ENCODE measurements around the gene STK39.

Gene STK39

GRCh38 chr2:168210216-168210894, 37.0 kb downstream of the STK39 start:
- DNase-seq: no peak

DNA sequence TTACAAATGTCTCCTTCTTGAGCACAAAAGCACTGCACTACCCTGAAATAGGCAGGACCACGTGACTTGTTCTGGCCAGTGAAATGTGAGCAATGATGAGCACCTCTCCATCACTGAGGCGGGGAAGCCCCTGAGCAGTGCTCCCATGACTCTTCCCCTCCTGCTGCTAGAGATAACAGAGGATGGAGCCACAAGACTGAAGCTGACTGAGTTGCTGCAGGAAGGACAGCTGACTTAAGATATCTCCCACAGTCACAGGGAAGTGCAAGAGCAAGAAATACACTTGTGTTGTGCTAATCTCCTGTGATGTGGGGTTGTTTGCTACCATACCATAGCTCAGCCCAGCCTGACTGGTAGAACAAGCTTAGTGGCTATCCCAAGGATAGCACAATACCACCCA, 38.7 kb downstream of the STK39 start:
- DNase-seq: no peak

DNA sequence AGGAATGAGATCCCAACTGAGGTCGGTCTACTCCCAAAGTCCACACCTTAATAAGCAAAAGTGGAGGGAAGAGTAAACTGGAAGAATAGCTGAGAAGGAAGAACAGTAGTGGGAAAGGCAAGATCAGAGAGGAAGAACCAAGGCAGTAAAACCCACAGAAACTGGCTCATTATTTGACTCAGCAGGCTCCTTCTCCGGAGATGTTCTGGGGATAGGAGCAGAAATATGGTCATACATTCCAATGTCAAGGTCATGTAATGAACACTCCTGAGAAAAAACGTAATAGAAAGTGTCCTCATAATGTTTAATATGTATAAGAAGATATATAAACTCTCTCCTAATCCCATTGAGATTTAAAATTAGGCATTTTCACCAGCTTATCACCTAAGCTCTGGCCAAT, 39.5 kb downstream of the STK39 start:
- DNase-seq: no peak

GRCh38 chr2:168203762-168204693, 43.4 kb downstream of the STK39 start:
- no peak for DNase-seq

DNA sequence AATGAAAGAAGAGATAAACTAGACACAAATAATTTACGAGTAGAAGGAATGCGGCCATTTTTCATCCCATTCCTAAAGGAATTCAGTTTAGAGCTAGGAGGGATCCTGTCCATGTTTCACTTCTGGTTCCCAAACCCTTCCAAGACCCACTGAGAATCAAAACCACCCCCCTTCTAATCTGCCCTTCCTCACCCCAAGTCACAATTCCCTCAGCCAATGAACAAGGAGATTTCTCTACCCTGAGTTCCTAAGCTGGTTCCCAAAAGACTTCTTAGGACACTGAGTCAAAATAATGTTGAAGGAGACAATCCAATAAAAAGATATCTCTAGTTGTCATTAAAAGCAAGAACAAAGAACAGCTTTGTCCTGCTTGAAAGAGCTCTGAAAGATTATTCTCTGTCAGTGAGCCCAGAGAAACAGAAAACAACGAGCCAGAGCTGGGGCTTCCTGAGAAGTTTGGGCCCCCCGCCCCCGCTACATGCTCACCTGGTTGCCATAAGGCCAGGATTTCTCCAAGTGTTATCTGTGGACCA, 45.7 kb downstream of the STK39 start:
- no peak for DNase-seq

DNA sequence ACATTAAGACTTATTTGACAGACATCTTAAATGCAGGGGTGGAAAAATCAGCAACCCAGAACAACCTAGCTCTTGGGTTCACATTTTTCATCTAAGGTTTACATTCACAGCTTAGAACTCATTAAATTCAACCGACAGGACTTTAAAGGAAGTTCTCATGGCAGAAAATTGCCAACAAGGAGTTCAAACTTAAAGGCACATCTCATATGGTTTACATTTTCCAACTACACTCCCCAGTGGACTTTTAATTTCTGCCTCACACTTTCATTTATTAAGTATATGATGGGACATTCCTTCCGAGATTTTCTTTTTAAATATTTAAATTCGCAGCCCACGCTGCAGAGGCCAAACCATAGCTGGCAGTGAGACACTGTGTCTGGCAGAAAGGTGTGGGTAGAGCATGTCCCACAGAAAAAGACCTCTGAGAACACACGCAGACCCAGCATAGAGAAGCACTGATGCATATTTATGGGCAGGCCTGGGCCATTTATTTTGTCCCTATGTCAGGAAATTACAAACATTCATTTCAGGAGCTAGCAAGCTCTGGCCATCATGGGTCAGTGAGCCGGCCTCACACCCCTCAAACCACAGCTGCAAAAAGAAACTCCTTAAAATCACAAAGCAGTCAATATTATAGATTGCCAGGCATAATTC, 46.3 kb downstream of the STK39 start:
- DNase-seq: no peak

GRCh38 chr2:168198476-168199207, 48.8 kb downstream of the STK39 start:
- no peak for DNase-seq

GRCh38 chr2:168196764-168197180, 50.6 kb downstream of the STK39 start:
- DNase-seq: no peak

GRCh38 chr2:168194784-168195522, 52.4 kb downstream of the STK39 start:
- DNase-seq: no peak

DNA sequence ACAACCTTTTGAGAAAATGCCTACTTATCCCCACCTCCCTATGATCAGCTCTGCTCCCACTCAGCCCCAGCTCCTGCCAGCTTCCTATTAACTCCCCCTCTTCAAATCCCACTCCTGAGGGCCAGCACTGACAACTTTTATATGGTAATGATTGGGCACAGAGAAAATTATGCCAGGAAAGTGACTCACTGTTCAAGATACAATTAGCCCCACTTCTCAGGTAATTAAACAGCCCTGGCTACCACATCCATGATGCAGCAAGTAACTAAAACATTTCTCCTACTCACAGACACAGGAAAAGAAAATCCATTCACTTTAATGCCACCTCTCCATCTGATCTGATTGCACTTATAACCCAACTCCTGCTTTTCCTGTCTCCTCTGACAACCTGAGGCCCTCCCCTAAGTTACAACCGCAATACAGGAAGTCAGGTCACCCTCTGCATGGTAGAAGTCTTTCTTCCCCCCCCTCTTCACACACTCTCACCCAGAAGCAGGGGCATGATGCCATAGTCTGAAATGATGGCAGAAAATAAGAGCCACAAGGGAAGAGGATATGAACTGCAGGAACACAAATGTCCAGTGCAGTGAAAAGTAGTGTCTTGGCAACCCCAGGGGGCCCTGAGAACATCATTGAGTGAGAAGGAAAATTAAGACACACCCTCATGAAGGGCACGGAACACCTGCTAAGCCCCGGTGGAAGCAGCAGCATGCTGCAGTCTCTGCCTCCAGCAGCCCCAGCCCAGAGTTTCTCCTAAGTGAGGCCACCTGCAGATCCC, 54.4 kb downstream of the STK39 start:
- DNase-seq: no peak

DNA sequence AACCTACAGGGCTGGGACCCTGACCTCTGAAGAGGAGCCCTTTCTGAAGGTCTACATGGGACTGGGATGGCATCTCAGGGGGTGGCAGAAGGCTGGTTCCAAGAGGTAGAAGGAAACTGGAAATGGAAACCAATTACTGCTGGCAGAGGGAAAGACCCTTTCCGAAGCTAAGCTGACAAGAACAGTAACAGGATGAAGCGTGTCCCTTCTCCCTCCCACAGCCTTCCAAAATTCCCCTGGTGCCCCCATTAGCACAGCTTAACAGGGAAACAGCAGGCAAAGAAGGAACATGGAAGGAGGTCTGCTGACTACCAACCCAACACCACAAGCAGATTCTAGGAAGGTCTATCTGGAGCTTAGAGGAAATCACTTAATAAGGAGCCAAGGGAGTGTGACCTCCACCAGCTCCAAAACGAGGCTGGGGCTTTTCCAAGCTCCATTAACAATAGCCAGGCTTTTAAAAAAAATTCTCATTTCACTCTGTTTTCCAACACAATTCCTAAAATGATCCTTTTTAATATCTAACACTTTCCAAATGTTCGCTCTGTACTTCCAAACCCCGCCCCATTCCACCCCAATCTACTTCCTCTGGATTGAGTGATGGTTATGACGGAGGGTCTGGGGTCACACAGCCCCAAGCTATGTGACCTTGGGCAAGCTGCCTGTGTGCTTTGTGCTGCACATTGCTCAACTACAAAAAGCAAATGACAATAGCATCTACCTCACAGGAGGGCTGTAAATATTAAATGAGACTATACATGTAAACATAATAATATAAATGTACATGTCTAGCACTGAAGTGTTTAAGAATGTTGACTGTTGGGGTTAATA, 55.2 kb downstream of the STK39 start:
- DNase-seq: no peak

DNA sequence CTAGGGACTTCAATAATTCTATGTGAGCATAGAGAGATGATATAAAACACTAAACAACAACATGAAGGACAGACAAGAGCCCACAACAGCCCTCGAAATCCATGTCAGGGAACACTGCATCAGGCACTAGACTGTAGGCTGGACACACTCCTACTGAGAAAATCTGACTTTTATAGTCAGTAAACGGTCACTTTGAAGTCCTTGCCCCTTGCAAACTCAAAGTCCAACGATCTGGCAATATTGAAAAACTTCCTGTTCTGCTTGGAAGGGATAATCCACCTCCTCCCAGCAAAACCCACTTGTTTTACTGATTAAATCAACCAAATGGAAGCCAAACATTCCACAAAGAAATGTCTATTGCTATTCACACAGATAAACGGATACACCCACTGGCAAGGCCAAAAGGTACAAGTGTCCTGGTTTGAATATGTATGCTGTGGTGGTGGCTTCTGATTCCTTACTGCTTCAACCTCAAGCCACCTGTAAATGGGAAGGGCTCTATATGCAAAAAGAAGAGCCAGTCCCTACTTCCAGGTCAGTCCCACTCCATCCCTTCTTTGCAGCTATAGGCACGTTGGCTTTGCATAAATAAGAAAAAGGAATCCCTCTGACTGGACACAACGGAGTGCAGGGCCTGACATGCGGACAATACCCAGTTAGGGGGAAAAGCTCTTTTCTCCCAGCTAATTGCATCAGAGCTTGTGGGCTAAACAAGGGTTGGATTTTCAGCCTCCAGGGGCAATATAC, 56.6 kb downstream of the STK39 start:
- DNase-seq: no peak

- DNase-seq: no peak
Measured at GRCh38 chr2:168189835-168190569, 57.4 kb downstream of the STK39 start.

- DNase-seq: no peak
Measured at GRCh38 chr2:168188002-168188401, 59.4 kb downstream of the STK39 start.

GRCh38 chr2:168186452-168186851, 60.9 kb downstream of the STK39 start:
- no peak for DNase-seq

GRCh38 chr2:168185583-168186274, 61.7 kb downstream of the STK39 start:
- DNase-seq: no peak
